Activated naive CD4-positive, alpha-beta T cell treated with anti-CD3 and anti-CD28 coated beads for 36 hours (primary cell): ENCODE data around the gene LCLAT1. TPM values are rescaled to one million over a fixed set of nuclear protein-coding genes. Genes with fewer than 3 reads are reported as not detected.
A peak's percentile ranks its signal among the peaks of the same experiment; 100 is the strongest.

Experiments used
- CTCF ChIA-PET: fragments of 350-600 bp; sonication (Branson Sonifier 250); formaldehyde crosslinking; loops from one replicate; lab custom pipeline; 2021; ENCODE audit warnings: antibody characterized with exemption; lab: Charles Lee
- DNase-seq: peaks from one replicate; pipeline ENCODE4 v3.0.0-alpha.2; 2020
- H3K27ac Mint-ChIP-seq: one replicate; pipeline ENCODE4 v1.8.0; 2021; ENCODE audit warnings: mild to moderate bottlenecking, mixed read lengths
- H3K27me3 Mint-ChIP-seq: one replicate; pipeline ENCODE4 v1.8.0; 2021; ENCODE audit warnings: low read depth, mixed read lengths
- H3K36me3 Mint-ChIP-seq: one replicate; pipeline ENCODE4 v1.8.0; 2021; ENCODE audit warnings: low read depth, mixed read lengths
- H3K4me1 Mint-ChIP-seq: one replicate; pipeline ENCODE4 v1.8.0; 2021; ENCODE audit warnings: low read depth, mixed read lengths
- H3K4me3 Mint-ChIP-seq: one replicate; pipeline ENCODE4 v1.8.0; 2021; ENCODE audit warnings: mild to moderate bottlenecking, moderate library complexity, mixed read lengths
- H3K9me3 Mint-ChIP-seq: one replicate; pipeline ENCODE4 v1.8.0; 2021; ENCODE audit warnings: mixed read lengths
- intact Hi-C: fragments of 100-400 bp; cut with micrococcal nuclease; formaldehyde crosslinking; loops from one replicate; pipeline ENCODE4 v1.15.1; 2023
- total RNA-seq, 2 experiments: library from RNA; stranded (reverse); gene quantifications; one replicate each; pipeline ENCODE4 v1.2.3, GENCODE V29; 2021

The LCLAT1 gene
- total RNA-seq, 2 experiments from 2014 or later = 18.8 to 22.8 TPM

GRCh38 chr2:30622452-30622851, 175.4 kb downstream of the LCLAT1 start:
- Mint-ChIP-seq H3K4me3 (peak overlapping the region; percentile 30), H3K36me3 (peaks cover 28% of the 10 kb centered on the region), H3K27ac (no peak overlapping the region)

GRCh38 chr2:30625276-30625675, 178.2 kb downstream of the LCLAT1 start:
- no peak overlapping the region for H3K27ac Mint-ChIP-seq
- peaks cover 46% of the 10 kb centered on the region for H3K4me1 Mint-ChIP-seq
- H3K36me3 Mint-ChIP-seq = peaks cover 28% of the 10 kb centered on the region
- DNase-seq = no peak
- H3K9me3 Mint-ChIP-seq = peaks cover 3% of the 10 kb centered on the region
- H3K27me3 Mint-ChIP-seq = no peaks in the 10 kb centered on the region
- no peak overlapping the region for H3K4me3 Mint-ChIP-seq
- CTCF ChIA-PET = interaction anchor here (0.7 to 1.7 kb wide), 3 partner anchors 13 to 264 kb away, joined by 3 to 5 read pairs (median 4); no protein-coding TSS in a partner anchor
- intact Hi-C loops = loop anchor here (10.0 kb wide), 1 partner anchor 290 kb away; no protein-coding TSS in a partner anchor

More at GRCh38 chr2:30622452-30622851, 175.4 kb downstream of the LCLAT1 start:
- peaks cover 39% of the 10 kb centered on the region for H3K4me1 Mint-ChIP-seq
- H3K9me3 Mint-ChIP-seq = peaks cover 3% of the 10 kb centered on the region
- intact Hi-C loops = loop anchor here (10.0 kb wide), 1 partner anchor 288 kb away; no protein-coding TSS in a partner anchor
- H3K27me3 Mint-ChIP-seq = no peaks in the 10 kb centered on the region
- DNase-seq = peak; percentile 35
- CTCF ChIA-PET = interaction anchor here (0.6 to 1.2 kb wide), 3 partner anchors 89 to 1292 kb away, joined by 3 to 4 read pairs (median 3); no protein-coding TSS in a partner anchor

- no peaks in the 10 kb centered on the region for H3K27me3 Mint-ChIP-seq
- no peak overlapping the region for H3K4me3 Mint-ChIP-seq
- peaks cover 3% of the 10 kb centered on the region for H3K9me3 Mint-ChIP-seq
- CTCF ChIA-PET = interaction anchor here (0.7 to 1.7 kb wide), 2 partner anchors 86 to 265 kb away, joined by 4 to 5 read pairs; no protein-coding TSS in a partner anchor
- H3K36me3 Mint-ChIP-seq = peaks cover 28% of the 10 kb centered on the region
- H3K27ac Mint-ChIP-seq = no peak overlapping the region
- intact Hi-C loops = loop anchor here (10.0 kb wide), 1 partner anchor 291 kb away; no protein-coding TSS in a partner anchor
- no peak for DNase-seq
- H3K4me1 Mint-ChIP-seq = peaks cover 46% of the 10 kb centered on the region
Observed at GRCh38 chr2:30625701-30626100, 178.7 kb downstream of the LCLAT1 start.

GRCh38 chr2:30626397-30626796, 179.4 kb downstream of the LCLAT1 start:
- CTCF ChIA-PET = interaction anchor here (1.7 kb wide), 1 partner anchor 86 kb away, joined by 5 read pairs; no protein-coding TSS in a partner anchor
- H3K9me3 Mint-ChIP-seq = peaks cover 3% of the 10 kb centered on the region
- H3K27ac Mint-ChIP-seq = no peak overlapping the region
- intact Hi-C loops = loop anchor here (10.0 kb wide), 1 partner anchor 292 kb away; no protein-coding TSS in a partner anchor
- no peaks in the 10 kb centered on the region for H3K27me3 Mint-ChIP-seq
- no peak for DNase-seq
- H3K4me1 Mint-ChIP-seq = peaks cover 46% of the 10 kb centered on the region
- H3K36me3 Mint-ChIP-seq = peaks cover 21% of the 10 kb centered on the region
- no peak overlapping the region for H3K4me3 Mint-ChIP-seq

- no peaks in the 10 kb centered on the region for H3K27me3 Mint-ChIP-seq
- no peak overlapping the region for H3K27ac Mint-ChIP-seq
- no peak for DNase-seq
- H3K36me3 Mint-ChIP-seq = peaks cover 14% of the 10 kb centered on the region
- H3K4me1 Mint-ChIP-seq = peaks cover 39% of the 10 kb centered on the region
- intact Hi-C loops = loop anchor here (10.0 kb wide), 1 partner anchor 292 kb away; no protein-coding TSS in a partner anchor
- CTCF ChIA-PET = no interaction called here
- peaks cover 3% of the 10 kb centered on the region for H3K9me3 Mint-ChIP-seq
- H3K4me3 Mint-ChIP-seq = no peak overlapping the region
Observed at GRCh38 chr2:30627151-30627550, 180.1 kb downstream of the LCLAT1 start.

- Mint-ChIP-seq H3K27ac (no peak overlapping the region), H3K9me3 (peaks cover 2% of the 10 kb centered on the region), H3K27me3 (no peaks in the 10 kb centered on the region), H3K4me1 (peaks cover 33% of the 10 kb centered on the region), H3K4me3 (no peak overlapping the region), H3K36me3 (peaks cover 5% of the 10 kb centered on the region)
- CTCF ChIA-PET = no interaction called here
- intact Hi-C loops = loop anchor here (10.0 kb wide), 1 partner anchor 294 kb away; no protein-coding TSS in a partner anchor
- no peak for DNase-seq
Observed at GRCh38 chr2:30628341-30628740, 181.3 kb downstream of the LCLAT1 start.

- no peak for DNase-seq
- CTCF ChIA-PET = no interaction called here
- intact Hi-C loops = loop anchor here (10.0 kb wide), 1 partner anchor 295 kb away; no protein-coding TSS in a partner anchor
- Mint-ChIP-seq H3K36me3 (peaks cover 1% of the 10 kb centered on the region), H3K27ac (no peak overlapping the region), H3K27me3 (no peaks in the 10 kb centered on the region), H3K4me3 (no peak overlapping the region), H3K9me3 (no peaks in the 10 kb centered on the region), H3K4me1 (peaks cover 27% of the 10 kb centered on the region)
Observed at GRCh38 chr2:30629866-30630265, 182.8 kb downstream of the LCLAT1 start.

GRCh38 chr2:30631051-30631671, 184.1 kb downstream of the LCLAT1 start:
- H3K36me3 Mint-ChIP-seq = peaks cover 1% of the 10 kb centered on the region
- peaks cover 18% of the 10 kb centered on the region for H3K4me1 Mint-ChIP-seq
- CTCF ChIA-PET = interaction anchor here (0.7 kb wide), 1 partner anchor 15 kb away, joined by 3 read pairs; no protein-coding TSS in a partner anchor
- no peak overlapping the region for H3K27ac Mint-ChIP-seq
- H3K27me3 Mint-ChIP-seq = no peaks in the 10 kb centered on the region
- DNase-seq = no peak
- no peak overlapping the region for H3K4me3 Mint-ChIP-seq
- H3K9me3 Mint-ChIP-seq = no peaks in the 10 kb centered on the region
- intact Hi-C loops = no loop called here

- no peak overlapping the region for H3K27ac Mint-ChIP-seq
- H3K27me3 Mint-ChIP-seq = no peaks in the 10 kb centered on the region
- H3K36me3 Mint-ChIP-seq = peaks cover 1% of the 10 kb centered on the region
- no peak for DNase-seq
- no peak overlapping the region for H3K4me3 Mint-ChIP-seq
- CTCF ChIA-PET = interaction anchor here (0.7 kb wide), 1 partner anchor 78 kb away, joined by 4 read pairs; no protein-coding TSS in a partner anchor
- H3K4me1 Mint-ChIP-seq = peaks cover 8% of the 10 kb centered on the region
- intact Hi-C loops = no loop called here
- H3K9me3 Mint-ChIP-seq = no peaks in the 10 kb centered on the region
Observed at GRCh38 chr2:30633039-30633438, 186.0 kb downstream of the LCLAT1 start.

- CTCF ChIA-PET = interaction anchor here (0.6 kb wide), 1 partner anchor 471 kb away, joined by 3 read pairs; no protein-coding TSS in a partner anchor
- Mint-ChIP-seq H3K36me3 (peaks cover 10% of the 10 kb centered on the region), H3K9me3 (no peaks in the 10 kb centered on the region), H3K27me3 (no peaks in the 10 kb centered on the region), H3K4me1 (no peaks in the 10 kb centered on the region), H3K27ac (no peak overlapping the region), H3K4me3 (no peak overlapping the region)
- no peak for DNase-seq
- intact Hi-C loops = no loop called here
Observed at GRCh38 chr2:30636311-30636710, 189.3 kb downstream of the LCLAT1 start.

- Mint-ChIP-seq H3K27ac (no peak overlapping the region), H3K4me3 (no peak overlapping the region), H3K9me3 (no peaks in the 10 kb centered on the region), H3K27me3 (no peaks in the 10 kb centered on the region), H3K4me1 (no peaks in the 10 kb centered on the region), H3K36me3 (peaks cover 10% of the 10 kb centered on the region)
- intact Hi-C loops = no loop called here
- CTCF ChIA-PET = no interaction called here
- no peak for DNase-seq
Observed at GRCh38 chr2:30639836-30640235, 192.8 kb downstream of the LCLAT1 start.

- H3K4me3 Mint-ChIP-seq = no peak overlapping the region
- H3K4me1 Mint-ChIP-seq = no peaks in the 10 kb centered on the region
- no peak overlapping the region for H3K27ac Mint-ChIP-seq
Observed at GRCh38 chr2:30641765-30642345, 194.8 kb downstream of the LCLAT1 start.

More at GRCh38 chr2:30641765-30642345, 194.8 kb downstream of the LCLAT1 start:
- no peak for DNase-seq
- Mint-ChIP-seq H3K36me3 (peaks cover 10% of the 10 kb centered on the region), H3K9me3 (no peaks in the 10 kb centered on the region), H3K27me3 (no peaks in the 10 kb centered on the region)
- intact Hi-C loops = no loop called here
- CTCF ChIA-PET = interaction anchor here (0.7 kb wide), 1 partner anchor 26 kb away, joined by 4 read pairs; no protein-coding TSS in a partner anchor
